IgD-negative memory B cell (primary cell): Measurements from ENCODE around the gene DDX60. TPM values are rescaled to one million over a fixed set of nuclear protein-coding genes. Genes with fewer than 3 reads are reported as not detected.
A peak's percentile ranks its signal among the peaks of the same experiment; 100 is the strongest.
"Not testable (repeated sequence)": the region's sequence is repeated elsewhere in the genome, so short reads cannot be mapped to it uniquely, and the experiment has no call there.

Source experiments
- H3K27ac Mint-ChIP-seq, 3 donors: one replicate each; pipeline ENCODE4 v1.8.0; 2020 to 2022; ENCODE audit warnings: mild to moderate bottlenecking in 3 of 3, mixed read lengths in 3 of 3, moderate library complexity in 1 of 3
- H3K27me3 Mint-ChIP-seq: one replicate; pipeline ENCODE4 v1.8.0; 2021; ENCODE audit warnings: mixed read lengths
- H3K36me3 Mint-ChIP-seq: one replicate; pipeline ENCODE4 v1.8.0; 2020; ENCODE audit warnings: mild to moderate bottlenecking, mixed read lengths
- H3K4me1 Mint-ChIP-seq, 3 donors: one replicate each; pipeline ENCODE4 v1.8.0; 2020 to 2022; ENCODE audit warnings: mixed read lengths in 3 of 3, mild to moderate bottlenecking in 1 of 3
- H3K4me3 Mint-ChIP-seq, 4 donors: one replicate each; pipeline ENCODE4 v1.8.0; 2020 to 2022; ENCODE audit warnings: mild to moderate bottlenecking in 4 of 4, mixed read lengths in 4 of 4, moderate library complexity in 3 of 4
- H3K9me3 Mint-ChIP-seq, 3 donors: one replicate each; pipeline ENCODE4 v1.8.0; 2020 to 2021; ENCODE audit warnings: mixed read lengths in 3 of 3, mild to moderate bottlenecking in 1 of 3
- polyA plus RNA-seq: library from polyadenylated mRNA; unstranded; fragments of 300-500 nt; fragmentation: Illumina TruSeq; gene quantifications from one replicate; pipeline ENCODE4 v1.2.3, GENCODE V29; 2021

The DDX60 gene
- 13.1 TPM for polyA plus RNA-seq

- Mint-ChIP-seq H3K36me3 (peaks cover 7% of the 10 kb centered on the region), H3K4me1 (peaks cover 21 to 25% (median 24%) of the 10 kb centered on the region in 3 donors), H3K27me3 (no peaks in the 10 kb centered on the region), H3K4me3 (peak within 1 kb of the TSS; percentile 97 to 99 (median 98)), H3K27ac (peak within 1 kb of the TSS; percentile 91 to 99 (median 98)), H3K9me3 (no peaks in the 10 kb centered on the region)
Measured at GRCh38 chr4:168318266-168318895, at the start of gene DDX60. Gene DDX60 (minus strand): TSS chr4:168318752. CDS start chr4:168311259, 7,493 bp downstream.

GRCh38 chr4:168367065-168367464, 48.5 kb upstream of the DDX60 start:
- Mint-ChIP-seq H3K27me3 (no peaks in the 10 kb centered on the region), H3K36me3 (peaks cover 44% of the 10 kb centered on the region), H3K9me3 (peaks cover 0 to 10% (median 3%) of the 10 kb centered on the region in 3 donors), H3K4me3 (no peak overlapping the region), H3K27ac (no peak overlapping the region), H3K4me1 (peaks cover 0 to 2% (median 0%) of the 10 kb centered on the region in 3 donors)

- Mint-ChIP-seq H3K36me3 (peaks cover 56% of the 10 kb centered on the region), H3K27me3 (no peaks in the 10 kb centered on the region), H3K9me3 (peaks cover 0 to 5% (median 0%) of the 10 kb centered on the region in 3 donors), H3K4me1 (peaks cover 0 to 2% (median 0%) of the 10 kb centered on the region in 3 donors), H3K4me3 (no peak overlapping the region), H3K27ac (no peak overlapping the region)
Measured at GRCh38 chr4:168362025-168362401, 43.5 kb upstream of the DDX60 start.

GRCh38 chr4:168361365-168362024, 42.9 kb upstream of the DDX60 start:
- Mint-ChIP-seq H3K9me3 (peaks cover 0 to 5% (median under 1%) of the 10 kb centered on the region in 3 donors), H3K27me3 (no peaks in the 10 kb centered on the region), H3K36me3 (peaks cover 58% of the 10 kb centered on the region), H3K27ac (no peak overlapping the region), H3K4me3 (no peak overlapping the region), H3K4me1 (peaks cover 0 to 2% (median 0%) of the 10 kb centered on the region in 3 donors)

- Mint-ChIP-seq H3K4me3 (no peak overlapping the region), H3K27me3 (no peaks in the 10 kb centered on the region), H3K9me3 (peaks cover 0 to 2% (median 0%) of the 10 kb centered on the region in 3 donors), H3K36me3 (peaks cover 49% of the 10 kb centered on the region), H3K27ac (peak overlapping the region in 2 of 3 donors; percentile 6 to 14), H3K4me1 (peaks cover 0 to 2% (median 0%) of the 10 kb centered on the region in 3 donors)
Measured at GRCh38 chr4:168360271-168360670, 41.7 kb upstream of the DDX60 start.

- Mint-ChIP-seq H3K27ac (no peak overlapping the region), H3K4me1 (no peaks in the 10 kb centered on the region), H3K27me3 (no peaks in the 10 kb centered on the region), H3K36me3 (peaks cover 41% of the 10 kb centered on the region), H3K9me3 (peaks cover under 1 to 5% (median 2%) of the 10 kb centered on the region in 3 donors), H3K4me3 (no peak overlapping the region)
Measured at GRCh38 chr4:168357941-168358340, 39.4 kb upstream of the DDX60 start.

- peaks cover 16 to 21% (median 19%) of the 10 kb centered on the region in 3 donors for H3K9me3 Mint-ChIP-seq
- no peak overlapping the region for H3K4me3 Mint-ChIP-seq
- H3K4me1 Mint-ChIP-seq, result no peaks in the 10 kb centered on the region
- H3K36me3 Mint-ChIP-seq, result peaks cover 16% of the 10 kb centered on the region
- H3K27me3 Mint-ChIP-seq, result no peaks in the 10 kb centered on the region
- H3K27ac Mint-ChIP-seq, result no peak overlapping the region
Measured at GRCh38 chr4:168353746-168354145, 35.2 kb upstream of the DDX60 start.

GRCh38 chr4:168337550-168337940, 19.0 kb upstream of the DDX60 start:
- Mint-ChIP-seq H3K9me3 (peaks cover 4 to 10% (median 10%) of the 10 kb centered on the region in 3 donors), H3K36me3 (no peaks in the 10 kb centered on the region), H3K4me3 (no peak overlapping the region), H3K27me3 (peaks cover 1% of the 10 kb centered on the region), H3K27ac (no peak overlapping the region), H3K4me1 (no peaks in the 10 kb centered on the region)

GRCh38 chr4:168336837-168337549, 18.4 kb upstream of the DDX60 start:
- Mint-ChIP-seq H3K27me3 (peaks cover 1% of the 10 kb centered on the region), H3K4me1 (no peaks in the 10 kb centered on the region), H3K4me3 (no peak overlapping the region), H3K9me3 (peaks cover 4 to 10% (median 6%) of the 10 kb centered on the region in 3 donors), H3K27ac (no peak overlapping the region), H3K36me3 (no peaks in the 10 kb centered on the region)

- Mint-ChIP-seq H3K4me3 (no peak overlapping the region), H3K9me3 (peaks cover 0 to 1% (median under 1%) of the 10 kb centered on the region in 3 donors), H3K36me3 (no peaks in the 10 kb centered on the region), H3K27ac (no peak overlapping the region), H3K4me1 (no peaks in the 10 kb centered on the region), H3K27me3 (peaks cover 1% of the 10 kb centered on the region)
Measured at GRCh38 chr4:168335621-168336020, 17.1 kb upstream of the DDX60 start.

- peaks cover 4% of the 10 kb centered on the region for H3K27me3 Mint-ChIP-seq
- no peak overlapping the region for H3K27ac Mint-ChIP-seq
- no peaks in the 10 kb centered on the region for H3K36me3 Mint-ChIP-seq
- no peaks in the 10 kb centered on the region for H3K4me1 Mint-ChIP-seq
- no peak overlapping the region for H3K4me3 Mint-ChIP-seq
- H3K9me3 Mint-ChIP-seq, result no peaks in the 10 kb centered on the region
Measured at GRCh38 chr4:168334053-168334452, 15.5 kb upstream of the DDX60 start.

GRCh38 chr4:168330575-168330974, 12.0 kb upstream of the DDX60 start:
- not testable (repeated sequence) for H3K9me3 Mint-ChIP-seq, H3K36me3 Mint-ChIP-seq, H3K4me1 Mint-ChIP-seq, H3K4me3 Mint-ChIP-seq, H3K27me3 Mint-ChIP-seq
- H3K27ac Mint-ChIP-seq, result peak overlapping the region in 1 of 3 donors; percentile 68

- H3K27me3 Mint-ChIP-seq, result peaks cover 4% of the 10 kb centered on the region
- H3K4me3 Mint-ChIP-seq, result no peak overlapping the region
- no peaks in the 10 kb centered on the region for H3K4me1 Mint-ChIP-seq
- no peaks in the 10 kb centered on the region for H3K36me3 Mint-ChIP-seq
- no peaks in the 10 kb centered on the region for H3K9me3 Mint-ChIP-seq
- no peak overlapping the region for H3K27ac Mint-ChIP-seq
Measured at GRCh38 chr4:168325591-168325990, 7.0 kb upstream of the DDX60 start.

GRCh38 chr4:168321006-168321405, 2.5 kb upstream of the DDX60 start:
- Mint-ChIP-seq H3K4me3 (peak overlapping the region in 1 of 4 donors; percentile 61), H3K36me3 (peaks cover 2% of the 10 kb centered on the region), H3K27ac (peak overlapping the region in 1 of 3 donors; percentile 40), H3K9me3 (no peaks in the 10 kb centered on the region), H3K4me1 (peaks cover 18 to 21% (median 18%) of the 10 kb centered on the region in 3 donors), H3K27me3 (no peaks in the 10 kb centered on the region)

GRCh38 chr4:168319486-168320019, 1.0 kb upstream of the DDX60 start:
- Mint-ChIP-seq H3K27me3 (no peaks in the 10 kb centered on the region), H3K4me3 (peak overlapping the region; percentile 97 to 99 (median 98)), H3K36me3 (peaks cover 4% of the 10 kb centered on the region), H3K9me3 (no peaks in the 10 kb centered on the region), H3K27ac (no peak overlapping the region), H3K4me1 (peaks cover 21 to 24% (median 23%) of the 10 kb centered on the region in 3 donors)
